Stimulated activated naive CD8-positive, alpha-beta T cell treated with anti-CD3 and anti-CD28 coated beads, Interleukin-15, amount 100 ng/mL, for 72 hours (primary cell): Measurements from ENCODE around the gene LFNG.
A peak's percentile ranks its signal among the peaks of the same experiment; 100 is the strongest.

Experiments
- ATAC-seq: fragments of 150-1000 bp; cut with Tn5 transposase; 2 replicates; pipeline ENCODE4 v1.10.0; 2021; ENCODE audit warnings: mild to moderate bottlenecking, moderate library complexity
- DNase-seq, 2 donors: peaks; one replicate each; pipeline ENCODE4 v3.0.0; 2021 to 2022
- H3K27ac Mint-ChIP-seq, 2 donors: one replicate each; pipeline ENCODE4 v1.8.0; 2022; ENCODE audit warnings: mild to moderate bottlenecking in 2 of 2, mixed read lengths in 2 of 2, moderate library complexity in 2 of 2
- H3K27me3 Mint-ChIP-seq: one replicate; pipeline ENCODE4 v1.8.0; 2022; ENCODE audit warnings: mixed read lengths
- H3K4me1 Mint-ChIP-seq: one replicate; pipeline ENCODE4 v1.8.0; 2022; ENCODE audit warnings: mild to moderate bottlenecking, mixed read lengths
- H3K4me3 Mint-ChIP-seq, 2 donors: one replicate each; pipeline ENCODE4 v1.8.0; 2022; ENCODE audit warnings: mild to moderate bottlenecking in 2 of 2, mixed read lengths in 2 of 2, moderate library complexity in 1 of 2
- H3K9me3 Mint-ChIP-seq, 2 donors: one replicate each; pipeline ENCODE4 v1.8.0; 2022; ENCODE audit warnings: mixed read lengths in 2 of 2

The LFNG gene

DNA sequence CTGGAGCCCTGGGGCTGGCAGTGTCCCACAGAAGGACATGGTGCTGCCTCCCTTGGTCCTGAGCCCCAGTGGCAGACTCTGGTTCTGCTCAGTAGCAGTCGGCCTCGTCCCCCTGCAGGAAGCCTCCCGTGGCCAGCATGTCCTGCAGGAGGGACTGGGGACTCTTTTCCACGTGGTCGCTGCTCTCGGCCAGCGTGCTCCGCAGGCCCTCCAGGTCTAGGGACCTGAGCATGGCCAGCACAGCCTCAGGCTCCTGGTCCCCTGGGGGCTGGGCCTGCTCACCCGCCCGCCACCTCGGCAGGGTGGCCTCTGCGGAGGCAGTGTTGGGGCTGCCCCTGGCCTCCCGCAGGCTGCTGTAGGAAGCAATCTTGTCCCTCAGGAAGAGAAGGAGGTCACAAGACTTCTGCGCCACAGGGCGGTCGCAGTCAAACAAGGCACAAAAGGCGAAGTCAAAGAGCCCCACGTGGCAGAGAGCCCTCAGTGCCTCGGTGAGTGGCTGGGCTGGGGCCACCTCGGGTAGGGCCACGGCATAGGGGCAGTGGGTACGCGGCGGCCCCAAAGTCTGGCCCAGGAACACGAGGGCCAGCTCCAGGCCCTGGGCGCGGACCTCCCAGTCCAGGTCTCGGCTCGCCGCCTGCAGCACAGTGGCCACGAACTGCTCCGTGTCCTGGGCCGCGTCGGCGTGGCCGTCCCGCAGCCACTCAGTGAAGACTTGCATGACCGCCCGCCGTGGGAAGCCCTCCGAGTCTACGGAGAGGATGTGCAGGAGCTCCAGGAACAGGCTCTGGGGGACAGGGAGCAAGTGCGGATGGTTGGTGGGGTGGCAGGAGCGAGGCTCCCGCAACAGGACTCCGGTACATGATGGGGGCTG is 18.6 kb downstream of the LFNG start:
- H3K4me1 Mint-ChIP-seq: peaks cover 4% of the 10 kb centered on the region
- no peaks in the 10 kb centered on the region for H3K27me3 Mint-ChIP-seq
- H3K9me3 Mint-ChIP-seq: no peaks in the 10 kb centered on the region
- H3K27ac Mint-ChIP-seq: peak overlapping the region in 1 of 2 donors; percentile 83
- peak overlapping the region in 1 of 2 donors; percentile 24 for H3K4me3 Mint-ChIP-seq
- peak; percentile 11 for ATAC-seq
- DNase-seq: no peak

DNA sequence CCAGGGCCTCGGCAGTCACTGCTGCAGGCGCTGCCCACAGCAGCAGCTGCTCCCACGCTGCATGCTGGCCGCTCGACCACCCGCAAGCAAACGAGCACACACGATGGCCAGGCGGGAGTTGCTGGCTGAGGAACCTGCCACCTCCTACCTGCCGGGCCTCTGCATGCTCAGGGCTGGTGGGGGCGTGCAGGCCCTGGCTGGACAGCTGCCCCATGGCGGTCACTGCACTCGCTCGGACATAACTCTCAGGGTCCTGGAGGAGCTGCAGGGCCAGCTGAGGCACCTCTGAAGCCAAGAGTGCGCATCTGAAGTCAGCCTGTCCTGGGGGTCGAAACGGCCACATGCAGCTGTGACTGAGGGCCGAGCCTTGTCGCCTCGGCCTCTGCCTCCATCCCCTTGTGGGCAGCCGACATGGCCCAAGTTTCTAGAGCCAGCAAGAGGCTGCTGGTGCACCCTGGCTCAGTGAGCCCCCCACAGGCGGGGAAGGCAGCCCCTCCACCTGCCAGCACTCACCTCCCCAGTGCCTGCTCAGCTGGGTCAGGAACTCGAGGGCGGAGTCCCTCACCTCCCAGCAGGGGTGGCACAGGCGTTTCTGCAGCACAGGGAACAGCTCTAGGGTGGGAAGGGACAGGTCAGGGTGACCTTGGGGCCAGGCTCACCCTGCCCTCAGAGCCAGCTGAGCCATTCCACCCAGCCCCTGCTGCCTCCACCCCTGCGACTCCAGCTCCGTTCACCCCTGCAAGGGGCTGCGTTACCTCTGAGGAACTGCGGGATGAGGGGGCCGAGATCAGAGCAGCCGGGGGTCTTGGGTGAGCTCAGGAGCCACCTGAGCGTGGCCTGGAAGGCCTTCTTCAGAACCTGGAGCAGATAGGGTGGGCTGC is 19.7 kb downstream of the LFNG start:
- DNase-seq (no peak), ATAC-seq (no peak)
- H3K4me3 Mint-ChIP-seq: no peak overlapping the region
- peaks cover 5% of the 10 kb centered on the region for H3K4me1 Mint-ChIP-seq
- no peaks in the 10 kb centered on the region for H3K9me3 Mint-ChIP-seq
- H3K27ac Mint-ChIP-seq: peak overlapping the region in 1 of 2 donors; percentile 48
- H3K27me3 Mint-ChIP-seq: no peaks in the 10 kb centered on the region

DNA sequence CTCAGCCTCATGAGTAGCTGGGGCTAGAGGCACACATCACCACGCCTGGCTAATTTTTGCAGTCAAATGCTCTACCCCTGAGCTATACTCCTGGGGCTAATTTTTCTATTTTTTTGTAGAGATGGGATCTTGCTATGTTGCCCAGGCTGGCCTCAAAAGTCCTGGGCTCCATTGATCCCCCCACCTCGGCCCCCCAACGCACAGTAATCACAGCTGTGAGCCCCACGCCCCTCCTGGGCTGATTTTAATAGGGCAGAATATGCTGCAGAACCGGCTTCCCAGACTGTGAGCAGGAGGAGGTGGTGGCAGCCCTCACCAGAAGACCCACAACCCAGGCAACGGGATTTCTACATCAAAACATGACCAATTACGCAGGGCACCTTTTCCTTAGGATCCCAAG is 20.6 kb downstream of the LFNG start:
- H3K9me3 Mint-ChIP-seq: no peaks in the 10 kb centered on the region
- no peaks in the 10 kb centered on the region for H3K27me3 Mint-ChIP-seq
- no peak for ATAC-seq
- DNase-seq: no peak
- H3K27ac Mint-ChIP-seq: no peak overlapping the region
- no peak overlapping the region for H3K4me3 Mint-ChIP-seq
- H3K4me1 Mint-ChIP-seq: peaks cover 5% of the 10 kb centered on the region

DNA sequence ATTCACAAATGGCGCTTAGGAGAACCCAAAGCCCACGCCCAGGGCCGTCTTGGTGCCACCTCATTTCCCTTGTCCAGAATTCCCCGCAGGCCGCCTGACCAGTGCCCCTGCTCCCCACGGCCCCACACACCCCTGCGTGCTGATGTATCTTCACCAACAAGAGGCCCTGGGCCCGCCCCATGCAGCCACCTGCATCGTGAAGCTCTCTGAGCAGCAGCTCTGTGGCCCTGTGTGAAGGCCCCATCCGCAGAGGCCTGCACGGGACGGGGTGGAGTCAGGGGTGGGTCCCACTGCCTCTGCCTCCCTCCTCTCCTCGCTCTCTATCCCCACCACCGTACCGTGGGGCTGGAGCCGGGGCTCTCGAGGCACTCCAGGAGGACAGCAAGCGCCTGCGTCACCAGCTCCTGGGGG is 21.1 kb downstream of the LFNG start:
- Mint-ChIP-seq H3K4me3 (no peak overlapping the region), H3K4me1 (peaks cover 5% of the 10 kb centered on the region), H3K27me3 (no peaks in the 10 kb centered on the region), H3K27ac (peak overlapping the region in 1 of 2 donors; percentile 82), H3K9me3 (no peaks in the 10 kb centered on the region)
- DNase-seq (no peak), ATAC-seq (peak; percentile 27)

DNA sequence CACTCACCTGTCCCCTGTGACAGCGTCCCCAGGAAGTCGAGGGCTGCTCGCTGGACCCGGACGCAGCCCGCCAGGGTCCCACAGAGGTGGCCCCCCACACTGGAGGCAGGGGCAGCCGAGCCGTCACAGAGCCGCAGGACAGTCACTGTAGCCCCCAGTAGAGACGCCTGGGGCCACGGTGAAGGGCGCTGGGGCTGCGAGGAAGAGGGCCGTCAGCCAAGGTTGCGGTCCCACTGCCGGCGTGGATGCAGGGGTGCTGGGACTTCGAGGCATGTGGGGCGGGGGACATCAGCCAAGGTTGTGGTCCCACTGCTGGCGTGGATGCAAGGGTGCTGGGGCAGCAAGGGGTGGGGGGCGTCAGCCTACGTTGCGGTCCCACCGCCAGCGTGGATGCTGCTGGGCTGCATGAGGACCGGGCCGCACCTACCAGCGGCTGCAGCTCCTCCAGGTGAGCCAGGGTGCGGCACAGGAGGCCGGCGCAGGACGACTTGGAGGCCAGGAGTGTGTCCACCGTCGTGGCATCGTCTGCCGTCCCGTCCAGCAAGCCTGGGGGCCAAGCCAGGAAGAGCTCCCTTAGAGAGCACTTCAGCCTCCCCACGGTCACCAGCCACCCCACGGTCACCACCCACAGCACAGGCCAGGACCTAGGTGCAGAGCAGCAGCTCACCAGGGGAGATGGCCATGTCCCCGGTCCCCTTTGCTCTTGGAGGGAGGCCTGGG is 21.9 kb downstream of the LFNG start:
- ATAC-seq: no peak
- no peak for DNase-seq
- H3K27me3 Mint-ChIP-seq: no peaks in the 10 kb centered on the region
- peak overlapping the region in 1 of 2 donors; percentile 63 for H3K27ac Mint-ChIP-seq
- H3K9me3 Mint-ChIP-seq: no peaks in the 10 kb centered on the region
- H3K4me1 Mint-ChIP-seq: peaks cover 5% of the 10 kb centered on the region
- no peak overlapping the region for H3K4me3 Mint-ChIP-seq

DNA sequence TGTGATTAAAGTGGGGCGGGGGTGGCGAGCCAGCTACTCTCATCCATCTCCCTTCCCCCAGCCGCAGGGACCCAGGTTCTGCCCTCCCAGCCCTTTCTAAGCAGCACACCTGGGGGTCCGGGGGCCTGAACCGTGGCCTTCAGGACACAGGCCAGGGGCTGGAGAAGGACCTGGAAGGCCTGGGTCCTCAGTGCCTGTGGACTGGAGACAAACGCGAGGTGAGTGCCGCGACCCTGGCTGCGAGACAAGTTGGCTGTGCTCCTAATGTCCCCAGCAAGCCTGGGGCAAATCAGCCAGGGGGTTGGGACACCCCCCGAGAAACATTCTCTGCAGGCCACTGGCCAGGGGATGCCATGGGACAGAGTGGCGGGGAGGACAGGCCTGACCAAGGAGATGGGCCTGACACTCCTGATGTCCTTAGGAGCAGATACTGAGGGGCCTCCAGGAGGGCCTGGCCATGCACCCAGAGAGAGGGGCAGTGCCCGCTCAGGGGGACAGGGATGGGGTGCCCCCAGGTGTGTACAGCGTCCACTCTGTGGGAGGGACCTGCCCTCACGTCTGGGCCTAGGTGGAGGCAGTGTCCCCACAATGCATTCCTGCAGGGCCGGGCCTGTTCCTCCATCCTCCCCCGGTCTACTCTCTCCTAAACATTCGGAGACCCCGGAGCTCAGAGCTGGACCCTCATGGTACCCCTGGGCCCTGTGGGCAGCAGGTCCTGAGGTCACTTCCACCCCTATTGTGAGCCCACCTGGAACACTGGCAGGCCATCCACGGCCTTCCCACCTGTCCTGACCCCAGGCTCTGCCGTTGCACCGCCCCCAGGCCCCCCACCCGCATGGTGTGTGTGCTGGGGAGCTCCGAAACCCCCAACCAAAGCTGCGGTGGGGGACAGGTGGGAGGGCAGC is 22.7 kb downstream of the LFNG start:
- DNase-seq (no peak), ATAC-seq (peak; percentile 28)
- Mint-ChIP-seq H3K9me3 (no peaks in the 10 kb centered on the region), H3K27me3 (no peaks in the 10 kb centered on the region), H3K4me3 (no peak overlapping the region), H3K27ac (peak overlapping the region in 1 of 2 donors; percentile 95), H3K4me1 (peaks cover 5% of the 10 kb centered on the region)

DNA sequence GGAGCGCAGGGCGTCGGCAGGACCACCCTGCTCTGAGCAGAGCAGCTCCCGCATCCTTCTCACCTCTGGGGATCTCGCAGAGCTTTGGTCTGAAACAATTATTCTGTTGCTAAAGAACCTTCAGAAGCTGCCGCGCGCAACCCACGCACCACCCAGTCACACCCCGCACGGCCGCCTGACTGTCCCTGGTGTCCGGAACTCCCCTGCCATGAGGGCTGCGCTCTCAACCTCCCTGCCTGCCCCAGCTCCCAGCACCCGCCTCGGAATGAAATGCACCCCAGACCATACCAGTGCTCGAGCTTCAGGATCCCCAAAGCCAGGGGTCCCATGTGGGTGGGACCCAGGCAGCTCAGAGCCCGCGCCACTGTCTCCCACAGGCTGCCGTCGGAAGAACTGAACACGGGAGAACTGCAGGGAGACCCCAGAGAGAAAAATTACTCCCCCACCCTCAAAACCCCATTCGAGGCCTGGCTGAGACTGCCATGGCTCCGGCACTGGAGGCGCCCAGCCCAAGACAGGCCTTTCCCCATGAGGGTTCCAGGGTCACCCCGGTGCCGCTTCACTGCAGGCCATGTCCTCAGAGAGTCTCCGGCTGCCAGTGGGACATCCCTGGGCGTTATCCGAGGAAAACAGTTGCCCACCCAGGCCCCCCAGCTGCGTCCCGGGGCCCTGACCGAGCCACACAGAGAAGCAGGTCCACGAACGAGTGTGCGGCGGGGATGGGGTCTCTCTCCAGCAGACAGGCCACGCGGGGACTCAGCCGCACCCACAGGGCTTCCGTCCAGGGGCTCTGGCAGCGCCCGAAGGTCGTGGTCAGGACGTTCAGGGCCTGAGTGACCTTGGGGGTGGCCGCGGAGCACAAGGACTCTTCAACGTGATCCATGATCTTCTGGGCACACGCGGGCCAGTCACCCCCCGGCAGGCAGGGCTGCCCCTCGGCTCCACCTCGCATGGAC is 23.6 kb downstream of the LFNG start:
- no peak for ATAC-seq
- Mint-ChIP-seq H3K4me1 (peaks cover 5% of the 10 kb centered on the region), H3K27ac (peak overlapping the region in 1 of 2 donors; percentile 95), H3K4me3 (no peak overlapping the region), H3K9me3 (no peaks in the 10 kb centered on the region), H3K27me3 (no peaks in the 10 kb centered on the region)
- no peak for DNase-seq

DNA sequence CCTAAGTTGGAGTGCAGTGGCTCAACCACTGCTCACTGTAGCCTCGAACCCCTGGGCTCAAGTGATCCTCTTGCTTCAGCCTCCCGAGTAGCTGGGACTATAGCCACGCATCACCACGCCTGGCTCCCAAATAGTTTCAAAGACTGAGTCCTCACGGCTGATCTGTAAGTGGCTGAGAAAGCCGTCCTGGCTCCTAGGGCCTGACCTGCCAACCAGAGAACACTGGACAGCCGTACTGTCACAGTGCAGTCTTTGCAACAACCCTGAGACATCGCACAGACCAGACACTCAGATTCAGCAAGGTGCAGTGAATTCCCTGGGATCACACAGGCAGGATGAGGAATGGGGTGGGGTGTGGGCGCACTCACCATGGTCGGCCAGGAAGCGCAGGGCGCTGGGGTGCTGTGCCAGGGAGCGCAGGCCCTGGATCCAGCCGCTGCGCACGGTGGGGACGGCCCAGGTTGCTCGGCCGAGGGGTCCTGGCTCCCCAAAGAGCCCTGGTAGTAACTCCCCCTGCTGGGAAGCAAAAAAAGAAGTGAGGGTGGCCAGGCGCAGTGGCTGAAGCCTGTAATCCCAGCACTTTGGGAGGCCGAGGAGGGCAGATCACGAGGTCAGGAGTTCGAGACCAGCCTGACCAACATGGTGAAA is 25.1 kb downstream of the LFNG start:
- H3K27ac Mint-ChIP-seq: peak overlapping the region in 1 of 2 donors; percentile 94
- peaks cover 11% of the 10 kb centered on the region for H3K4me1 Mint-ChIP-seq
- H3K27me3 Mint-ChIP-seq: no peaks in the 10 kb centered on the region
- no peaks in the 10 kb centered on the region for H3K9me3 Mint-ChIP-seq
- no peak overlapping the region for H3K4me3 Mint-ChIP-seq
- DNase-seq (no peak), ATAC-seq (no peak)

DNA sequence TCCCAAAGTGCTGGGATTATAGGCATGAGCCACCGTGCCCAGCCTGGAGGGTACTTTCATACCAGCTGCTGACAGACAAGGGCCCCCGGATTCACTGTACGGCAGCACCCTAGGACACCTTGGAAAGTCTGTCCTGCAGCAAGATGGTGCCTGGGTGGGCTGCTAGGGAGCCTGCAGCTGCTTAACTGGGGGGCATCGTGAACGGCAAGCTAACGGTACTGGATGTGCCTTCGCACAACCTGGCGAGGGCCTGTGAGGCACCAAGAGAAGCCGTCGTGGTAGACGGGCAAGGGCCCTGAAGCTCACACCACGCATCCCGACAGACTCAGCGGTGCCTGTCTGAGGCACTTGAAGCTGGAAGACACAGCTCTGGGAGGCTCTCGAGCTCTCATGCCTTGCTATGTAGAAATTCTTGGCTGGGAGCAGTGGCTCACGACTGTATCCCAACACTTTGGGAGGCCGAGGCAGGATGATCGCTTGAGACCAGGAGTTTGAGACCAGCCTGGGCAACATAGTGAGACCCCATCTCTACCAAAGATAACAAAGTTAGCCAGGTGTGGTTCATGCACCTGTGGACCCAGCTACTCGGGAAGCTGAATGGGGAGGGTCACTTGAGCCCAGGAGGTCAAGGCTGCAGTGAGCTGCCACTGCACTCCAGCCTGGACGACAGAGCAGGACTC is 26.3 kb downstream of the LFNG start:
- H3K9me3 Mint-ChIP-seq: no peaks in the 10 kb centered on the region
- no peak overlapping the region for H3K4me3 Mint-ChIP-seq
- DNase-seq (no peak), ATAC-seq (no peak)
- no peaks in the 10 kb centered on the region for H3K27me3 Mint-ChIP-seq
- H3K27ac Mint-ChIP-seq: no peak overlapping the region
- peaks cover 19% of the 10 kb centered on the region for H3K4me1 Mint-ChIP-seq

DNA sequence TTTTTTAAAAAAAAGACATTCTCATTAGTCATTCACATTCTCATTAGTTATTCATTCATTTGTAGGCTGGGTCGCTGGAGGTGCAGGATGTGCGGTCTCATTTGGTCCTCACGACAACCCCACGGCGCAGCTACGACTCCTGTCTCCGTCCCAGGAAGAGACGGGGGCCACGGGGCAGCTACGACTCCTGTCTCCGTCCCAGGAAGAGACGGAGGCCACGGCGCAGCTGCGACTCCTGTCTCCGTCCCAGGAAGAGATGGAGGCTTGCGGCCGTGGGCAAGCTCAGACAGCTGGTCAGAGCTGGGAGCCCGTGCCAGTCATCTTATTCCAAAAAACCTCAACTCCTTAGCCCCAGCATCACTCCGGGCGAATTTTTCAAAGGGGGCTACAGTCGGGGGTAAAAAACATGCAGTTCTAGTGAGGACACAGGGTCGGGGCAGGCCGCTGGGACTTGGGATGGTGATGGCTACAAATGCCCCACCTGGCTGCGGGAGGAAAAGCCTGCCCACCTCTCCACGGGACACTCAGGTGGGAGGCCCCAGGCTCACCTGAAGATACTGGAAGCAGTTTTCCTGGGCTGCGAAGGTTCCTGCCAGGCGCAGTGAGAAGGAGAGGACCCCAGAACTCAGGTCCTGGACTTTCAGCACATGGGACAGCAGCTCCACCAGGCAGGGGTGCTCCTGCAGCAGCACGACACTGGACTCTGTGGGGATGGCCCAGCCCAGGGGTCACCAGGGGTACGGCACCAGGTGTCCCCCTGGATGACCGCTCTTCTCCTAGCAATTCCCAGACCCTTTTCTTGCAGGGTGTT is 27.4 kb downstream of the LFNG start:
- H3K27ac Mint-ChIP-seq: peak overlapping the region in 1 of 2 donors; percentile 76
- H3K9me3 Mint-ChIP-seq: no peaks in the 10 kb centered on the region
- no peak for DNase-seq

DNA sequence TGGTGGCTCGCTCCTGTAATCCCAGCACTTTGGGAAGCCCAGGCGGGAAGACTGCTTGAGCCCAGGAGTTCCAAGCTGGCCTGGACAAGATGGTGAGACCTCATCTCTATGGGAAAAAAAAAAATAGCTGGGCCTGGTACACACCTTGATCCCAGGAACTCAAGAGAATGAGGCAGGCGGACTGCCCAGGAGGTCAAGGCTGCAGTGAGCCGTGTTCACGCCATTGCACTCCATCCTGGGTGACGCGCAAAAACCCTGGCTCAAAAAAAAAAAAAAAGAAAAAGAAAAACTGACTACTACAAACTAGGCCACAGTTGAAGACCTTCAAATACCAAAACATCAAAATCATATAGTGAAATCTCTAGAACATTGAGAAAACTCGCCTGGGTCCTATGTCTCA is 31.8 kb downstream of the LFNG start:
- no peak overlapping the region for H3K27ac Mint-ChIP-seq
- no peaks in the 10 kb centered on the region for H3K27me3 Mint-ChIP-seq
- H3K4me1 Mint-ChIP-seq: peaks cover 34% of the 10 kb centered on the region
- no peaks in the 10 kb centered on the region for H3K9me3 Mint-ChIP-seq
- H3K4me3 Mint-ChIP-seq: no peak overlapping the region
- no peak for DNase-seq
- no peak for ATAC-seq

More for the DNA sequence above, 27.4 kb downstream of the LFNG start:
- Mint-ChIP-seq H3K4me3 (no peak overlapping the region), H3K27me3 (no peaks in the 10 kb centered on the region), H3K4me1 (peaks cover 19% of the 10 kb centered on the region)
- ATAC-seq: no peak

DNA sequence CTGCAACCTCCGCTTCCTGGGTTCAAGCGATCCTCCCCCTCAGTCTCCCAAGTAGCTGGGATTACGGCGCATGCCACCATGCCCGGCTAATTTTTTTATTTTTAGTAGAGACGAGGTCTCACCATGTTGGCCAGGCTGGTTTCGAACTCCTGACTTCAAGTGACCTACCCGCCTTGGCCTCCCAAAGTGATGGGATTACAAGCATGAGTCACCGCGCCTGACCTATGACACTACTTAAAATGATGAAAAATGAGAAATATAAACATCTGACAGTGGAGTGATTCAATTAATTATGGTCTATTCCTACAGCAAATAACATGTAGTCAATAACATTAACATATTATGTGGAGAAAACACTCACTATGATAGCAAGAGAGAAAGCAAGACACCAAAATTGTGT is 33.5 kb downstream of the LFNG start:
- Mint-ChIP-seq H3K9me3 (no peaks in the 10 kb centered on the region), H3K27me3 (no peaks in the 10 kb centered on the region), H3K4me1 (peaks cover 38% of the 10 kb centered on the region), H3K27ac (peak overlapping the region in 1 of 2 donors; percentile 36), H3K4me3 (peak overlapping the region in 1 of 2 donors; percentile 91)
- no peak for ATAC-seq
- DNase-seq: no peak
